H9 (cell line): ENCODE data around the gene GOLGA3. TPM values are rescaled to one million over a fixed set of nuclear protein-coding genes. Genes with fewer than 3 reads are reported as not detected.

ENCODE experiments used
- DNase-seq: peaks from one replicate; pipeline ENCODE4 v3.0.0-alpha.2; 2017
- H2AFZ ChIP-seq: one replicate; pipeline ENCODE4 v1.6.1; 2013; ENCODE audit warnings: mild to moderate bottlenecking, low read length, control low read depth, moderate library complexity
- H2AK5ac ChIP-seq: 2 replicates; pipeline ENCODE4 v1.6.1; 2013; ENCODE audit warnings: low read length, control low read depth, mixed read lengths; ENCODE audit not compliant: insufficient read length
- H2BK120ac ChIP-seq: one replicate; pipeline ENCODE4 v1.6.1; 2013; ENCODE audit warnings: low read depth, mild to moderate bottlenecking, low read length, control low read depth, inconsistent platforms; ENCODE audit not compliant: poor library complexity, severe bottlenecking
- H2BK12ac ChIP-seq: 2 replicates; pipeline ENCODE4 v1.6.1; 2013; ENCODE audit warnings: low read length, control low read depth, mixed read lengths, low read depth; ENCODE audit not compliant: insufficient read length
- H2BK15ac ChIP-seq: 2 replicates; pipeline ENCODE4 v1.6.1; 2013; ENCODE audit warnings: low read depth, low read length, control low read depth
- H2BK20ac ChIP-seq: one replicate; pipeline ENCODE4 v1.6.1; 2013; ENCODE audit warnings: low read depth, mild to moderate bottlenecking, low read length, control low read depth, inconsistent platforms; ENCODE audit not compliant: poor library complexity, severe bottlenecking
- H2BK5ac ChIP-seq: 2 replicates; pipeline ENCODE4 v1.6.1; 2013; ENCODE audit warnings: low read length, control low read depth, mixed read lengths; ENCODE audit not compliant: insufficient read length
- H3K14ac ChIP-seq: 2 replicates; pipeline ENCODE4 v1.6.1; 2013; ENCODE audit warnings: low read length, control low read depth; ENCODE audit not compliant: insufficient read depth
- H3K18ac ChIP-seq: 2 replicates; pipeline ENCODE4 v1.6.1; 2013; ENCODE audit warnings: low read depth, mild to moderate bottlenecking, mixed read lengths, low read length, control low read depth; ENCODE audit not compliant: insufficient read length
- H3K23ac ChIP-seq: 2 replicates; pipeline ENCODE4 v1.6.1; 2013; ENCODE audit warnings: low read length, control low read depth, mixed read lengths, low read depth; ENCODE audit not compliant: insufficient read length
- H3K23me2 ChIP-seq: 2 replicates; pipeline ENCODE4 v1.6.1; 2013; ENCODE audit warnings: low read depth, mild to moderate bottlenecking, mixed read lengths, low read length, control low read depth; ENCODE audit not compliant: insufficient read length, poor library complexity, severe bottlenecking
- H3K27ac ChIP-seq: 2 replicates; pipeline ENCODE4 v1.5.1; 2013; ENCODE audit warnings: low read length, control low read depth, mixed read lengths, low read depth; ENCODE audit not compliant: insufficient read length
- H3K27me3 ChIP-seq: 2 replicates; pipeline ENCODE4 v1.6.1; 2013; ENCODE audit warnings: low read length, control low read depth, inconsistent platforms; ENCODE audit not compliant: insufficient read depth
- H3K4ac ChIP-seq: 2 replicates; pipeline ENCODE4 v1.6.1; 2013; ENCODE audit warnings: low read depth, mild to moderate bottlenecking, control low read depth, inconsistent platforms, low read length, moderate library complexity
- H3K4me1 ChIP-seq: 2 replicates; pipeline ENCODE4 v1.6.1; 2013; ENCODE audit warnings: low read length, control low read depth, inconsistent platforms; ENCODE audit not compliant: insufficient read depth
- H3K4me2 ChIP-seq: 2 replicates; pipeline ENCODE4 v1.6.1; 2013; ENCODE audit warnings: low read length, control low read depth, mixed read lengths; ENCODE audit not compliant: insufficient read length, insufficient read depth
- H3K56ac ChIP-seq: 2 replicates; pipeline ENCODE4 v1.6.1; 2013; ENCODE audit warnings: low read depth, mild to moderate bottlenecking, mixed read lengths, low read length, control low read depth; ENCODE audit not compliant: insufficient read length
- H3K79me1 ChIP-seq: 2 replicates; pipeline ENCODE4 v1.6.1; 2013; ENCODE audit warnings: low read depth, mild to moderate bottlenecking, moderate library complexity, low read length, control low read depth, inconsistent platforms; ENCODE audit not compliant: insufficient read depth, poor library complexity, severe bottlenecking
- H3K79me2 ChIP-seq: 2 replicates; pipeline ENCODE4 v1.6.1; 2013; ENCODE audit warnings: low read length, control low read depth, inconsistent platforms; ENCODE audit not compliant: insufficient read depth
- H3K9ac ChIP-seq: 2 replicates; pipeline ENCODE4 v1.6.1; 2013; ENCODE audit warnings: low read length, control low read depth, mixed read lengths; ENCODE audit not compliant: insufficient read length; ENCODE audit errors: extremely low read depth
- H3K9me3 ChIP-seq: one replicate; pipeline ENCODE4 v1.6.1; 2013; ENCODE audit warnings: low read depth, low read length, inconsistent platforms; ENCODE audit not compliant: control insufficient read depth
- H3T11ph ChIP-seq: one replicate; pipeline ENCODE4 v1.6.1; 2013; ENCODE audit warnings: mild to moderate bottlenecking, low read length, control low read depth, inconsistent platforms
- H4K20me1 ChIP-seq: one replicate; pipeline ENCODE4 v1.6.1; 2013; ENCODE audit not compliant: control insufficient read depth, insufficient read length, insufficient read depth
- H4K5ac ChIP-seq: 2 replicates; pipeline ENCODE4 v1.6.1; 2013; ENCODE audit warnings: low read depth, mild to moderate bottlenecking, mixed read lengths, low read length, control low read depth; ENCODE audit not compliant: insufficient read length
- H4K8ac ChIP-seq: replicated peaks from 2 replicates; pipeline ENCODE4 v1.6.1; 2013; ENCODE audit warnings: low read length, control low read depth, mixed read lengths, low read depth; ENCODE audit not compliant: insufficient read length
- H4K91ac ChIP-seq: 2 replicates; pipeline ENCODE4 v1.6.1; 2013; ENCODE audit warnings: low read depth, mild to moderate bottlenecking, moderate library complexity, mixed read lengths, low read length, control low read depth; ENCODE audit not compliant: insufficient read length
- H3K27ac Mint-ChIP-seq, 3 experiments: 2 replicates in 2 of 3; 3 replicates in 1 of 3; pipeline ENCODE4 v1.8.0; 2020 to 2021; ENCODE audit warnings: mixed read lengths in 3 of 3, mild to moderate bottlenecking in 1 of 3, moderate library complexity in 1 of 3
- H3K27me3 Mint-ChIP-seq: 2 replicates; pipeline ENCODE4 v1.8.0; 2021; ENCODE audit warnings: low read depth, mild to moderate bottlenecking, moderate library complexity, mixed read lengths
- H3K36me3 Mint-ChIP-seq, 3 experiments: 2 replicates in 2 of 3; 3 replicates in 1 of 3; pipeline ENCODE4 v1.8.0; 2020 to 2021; ENCODE audit warnings: low read depth in 3 of 3, mixed read lengths in 3 of 3; ENCODE audit not compliant: insufficient read depth in 1 of 3
- H3K4me1 Mint-ChIP-seq, 2 experiments: 2 replicates each; pipeline ENCODE4 v1.8.0; 2020; ENCODE audit warnings: mixed read lengths in 2 of 2
- H3K4me3 Mint-ChIP-seq, 2 experiments: 2 replicates in 1 of 2; 3 replicates in 1 of 2; pipeline ENCODE4 v1.8.0; 2020 to 2021; ENCODE audit warnings: mild to moderate bottlenecking in 2 of 2, mixed read lengths in 2 of 2, moderate library complexity in 1 of 2
- H3K9me3 Mint-ChIP-seq, 2 experiments: 2 replicates in 1 of 2; 3 replicates in 1 of 2; pipeline ENCODE4 v1.8.0; 2020; ENCODE audit warnings: mild to moderate bottlenecking in 2 of 2, mixed read lengths in 2 of 2, moderate library complexity in 1 of 2
- WGBS: extraction: QIAGEN DNeasy Blood & Tissue Kit; methylation state at CpG from one replicate; pipeline ENCODE4 v1.1.7; 2013; ENCODE audit warnings: missing lambda C conversion rate, low lambda C conversion rate, mixed read lengths; ENCODE audit not compliant: insufficient read length; ENCODE audit errors: extremely low coverage; 5-methylcytosine and 5-hydroxymethylcytosine counted together
- total RNA-seq: library from RNA; stranded (reverse); gene quantifications from 2 replicates; pipeline ENCODE4 v1.2.1, GENCODE V29; 2021
- TF ChIP-seq, protein P1 (sequence below): fragments of 200-600 bp; sonication (generic); conservative IDR thresholded peaks from 3 replicates; pipeline ENCODE4 v1.8.0; 2021; ENCODE audit warnings: antibody characterized with exemption, mild to moderate bottlenecking

The GOLGA3 gene
- total RNA-seq, 1 experiment from 2014 or later, result 40.1 TPM

- no peak overlapping the region for H3K4me3 Mint-ChIP-seq
- no peak overlapping the region for H4K8ac ChIP-seq
- no peaks in the 10 kb centered on the region for H3K4me1 Mint-ChIP-seq
- no peak overlapping the region for H3K56ac ChIP-seq
- WGBS, result no CpG with 5 or more reads among the region's 15 CpGs
- no peak overlapping the region for H4K91ac ChIP-seq
- no peaks in the 10 kb centered on the region for H3K9me3 Mint-ChIP-seq
- no peak overlapping the region for H3K23ac ChIP-seq
- no peak overlapping the region for H3K4me2 ChIP-seq
- no peaks in the 10 kb centered on the region for H3K23me2 ChIP-seq
- peaks cover 31 to 88% (median 77%) of the 10 kb centered on the region in 3 experiments for H3K36me3 Mint-ChIP-seq
- H2AK5ac ChIP-seq, result no peak overlapping the region
- no peak overlapping the region for H3K27ac ChIP-seq
- H2BK12ac ChIP-seq, result no peak overlapping the region
- no peak overlapping the region for H3K18ac ChIP-seq
- H3K14ac ChIP-seq, result no peak overlapping the region
- H3K9me3 ChIP-seq, result no peaks in the 10 kb centered on the region
- no peaks in the 10 kb centered on the region; the same call in 1 of the 2 replicates for H3K27me3 Mint-ChIP-seq
- H3K79me1 ChIP-seq, result no peaks in the 10 kb centered on the region
- no peak overlapping the region for H2BK15ac ChIP-seq
- H3K79me2 ChIP-seq, result no peaks in the 10 kb centered on the region
- TF ChIP-seq, protein P1, sequence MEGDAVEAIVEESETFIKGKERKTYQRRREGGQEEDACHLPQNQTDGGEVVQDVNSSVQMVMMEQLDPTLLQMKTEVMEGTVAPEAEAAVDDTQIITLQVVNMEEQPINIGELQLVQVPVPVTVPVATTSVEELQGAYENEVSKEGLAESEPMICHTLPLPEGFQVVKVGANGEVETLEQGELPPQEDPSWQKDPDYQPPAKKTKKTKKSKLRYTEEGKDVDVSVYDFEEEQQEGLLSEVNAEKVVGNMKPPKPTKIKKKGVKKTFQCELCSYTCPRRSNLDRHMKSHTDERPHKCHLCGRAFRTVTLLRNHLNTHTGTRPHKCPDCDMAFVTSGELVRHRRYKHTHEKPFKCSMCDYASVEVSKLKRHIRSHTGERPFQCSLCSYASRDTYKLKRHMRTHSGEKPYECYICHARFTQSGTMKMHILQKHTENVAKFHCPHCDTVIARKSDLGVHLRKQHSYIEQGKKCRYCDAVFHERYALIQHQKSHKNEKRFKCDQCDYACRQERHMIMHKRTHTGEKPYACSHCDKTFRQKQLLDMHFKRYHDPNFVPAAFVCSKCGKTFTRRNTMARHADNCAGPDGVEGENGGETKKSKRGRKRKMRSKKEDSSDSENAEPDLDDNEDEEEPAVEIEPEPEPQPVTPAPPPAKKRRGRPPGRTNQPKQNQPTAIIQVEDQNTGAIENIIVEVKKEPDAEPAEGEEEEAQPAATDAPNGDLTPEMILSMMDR, result no peak
- no peak overlapping the region for H2AFZ ChIP-seq
- no peak overlapping the region for H2BK120ac ChIP-seq
- no peaks in the 10 kb centered on the region for H3K27me3 ChIP-seq
- peaks cover 2% of the 10 kb centered on the region for H4K20me1 ChIP-seq
- H3K9ac ChIP-seq, result no peak overlapping the region
- no peaks in the 10 kb centered on the region for H3K4me1 ChIP-seq
- H2BK5ac ChIP-seq, result no peak overlapping the region
- no peak overlapping the region for H4K5ac ChIP-seq
- H3K4ac ChIP-seq, result no peak overlapping the region
- H2BK20ac ChIP-seq, result no peak overlapping the region
- no peak overlapping the region; a peak in 1 of 7 replicates for H3K27ac Mint-ChIP-seq
- no peak overlapping the region for H3T11ph ChIP-seq
- DNase-seq, result no peak
Observed at GRCh38 chr12:132798836-132799235, 29.8 kb downstream of the GOLGA3 start.
